LNCaP clone FGC (cell line): ENCODE results near the gene RHOG.
A peak's percentile ranks its signal among the peaks of the same experiment; 100 is the strongest.

Experiments
- DNase-seq: peaks from one replicate; pipeline ENCODE4 v3.0.0-alpha.2; 2011; ENCODE audit warnings: low read depth
- H3K4me3 ChIP-seq: 2 replicates; pipeline ENCODE4 v1.5.1; 2011; ENCODE audit warnings: mild to moderate bottlenecking, low read depth, low read length, control low read depth
- TF ChIP-seq, protein P1 (sequence below): IDR thresholded peaks from 2 replicates; pipeline ENCODE4 v1.5.1; 2012; ENCODE audit warnings: mild to moderate bottlenecking; ENCODE audit not compliant: control insufficient read depth, insufficient read depth; ENCODE audit errors: extremely low read depth

RHOG gene

DNA sequence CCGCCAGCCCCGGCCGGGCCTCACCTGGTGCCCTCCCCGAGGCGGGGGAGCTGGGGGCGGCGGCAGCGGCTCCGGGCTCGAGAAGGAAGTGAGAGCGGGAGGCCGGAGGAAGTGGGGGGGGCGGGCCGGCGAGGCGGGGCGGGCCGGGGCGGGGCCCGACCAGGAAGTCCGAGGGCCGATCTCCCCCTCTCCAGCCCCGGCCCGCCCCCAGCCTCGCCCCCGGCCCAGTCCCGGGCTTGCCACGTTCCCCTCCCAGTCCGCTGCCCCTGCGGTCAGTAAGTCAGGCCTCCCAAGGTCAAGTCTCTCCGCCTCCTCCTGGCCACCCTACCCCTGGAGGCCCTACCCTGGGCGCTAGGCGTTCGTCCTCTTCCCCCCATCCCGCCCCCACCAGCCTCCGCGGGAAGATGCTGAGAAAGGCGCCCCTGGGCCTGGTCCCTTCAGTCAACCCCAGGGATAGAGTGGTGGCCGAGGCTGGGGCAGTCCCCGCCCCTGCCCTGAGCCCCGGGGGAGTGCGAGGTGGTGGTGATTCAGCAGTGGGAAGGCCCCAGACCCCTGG lies at the start of gene RHOG:
Gene RHOG (minus strand): TSS at position 90 of the 556 bp plus-strand sequence. CDS start 12,821 bp downstream, outside the sequence.
- no peak for DNase-seq
- TF ChIP-seq, protein P1, sequence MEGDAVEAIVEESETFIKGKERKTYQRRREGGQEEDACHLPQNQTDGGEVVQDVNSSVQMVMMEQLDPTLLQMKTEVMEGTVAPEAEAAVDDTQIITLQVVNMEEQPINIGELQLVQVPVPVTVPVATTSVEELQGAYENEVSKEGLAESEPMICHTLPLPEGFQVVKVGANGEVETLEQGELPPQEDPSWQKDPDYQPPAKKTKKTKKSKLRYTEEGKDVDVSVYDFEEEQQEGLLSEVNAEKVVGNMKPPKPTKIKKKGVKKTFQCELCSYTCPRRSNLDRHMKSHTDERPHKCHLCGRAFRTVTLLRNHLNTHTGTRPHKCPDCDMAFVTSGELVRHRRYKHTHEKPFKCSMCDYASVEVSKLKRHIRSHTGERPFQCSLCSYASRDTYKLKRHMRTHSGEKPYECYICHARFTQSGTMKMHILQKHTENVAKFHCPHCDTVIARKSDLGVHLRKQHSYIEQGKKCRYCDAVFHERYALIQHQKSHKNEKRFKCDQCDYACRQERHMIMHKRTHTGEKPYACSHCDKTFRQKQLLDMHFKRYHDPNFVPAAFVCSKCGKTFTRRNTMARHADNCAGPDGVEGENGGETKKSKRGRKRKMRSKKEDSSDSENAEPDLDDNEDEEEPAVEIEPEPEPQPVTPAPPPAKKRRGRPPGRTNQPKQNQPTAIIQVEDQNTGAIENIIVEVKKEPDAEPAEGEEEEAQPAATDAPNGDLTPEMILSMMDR = no peak
- H3K4me3 ChIP-seq = peak within 1 kb of the TSS; percentile 79

DNA sequence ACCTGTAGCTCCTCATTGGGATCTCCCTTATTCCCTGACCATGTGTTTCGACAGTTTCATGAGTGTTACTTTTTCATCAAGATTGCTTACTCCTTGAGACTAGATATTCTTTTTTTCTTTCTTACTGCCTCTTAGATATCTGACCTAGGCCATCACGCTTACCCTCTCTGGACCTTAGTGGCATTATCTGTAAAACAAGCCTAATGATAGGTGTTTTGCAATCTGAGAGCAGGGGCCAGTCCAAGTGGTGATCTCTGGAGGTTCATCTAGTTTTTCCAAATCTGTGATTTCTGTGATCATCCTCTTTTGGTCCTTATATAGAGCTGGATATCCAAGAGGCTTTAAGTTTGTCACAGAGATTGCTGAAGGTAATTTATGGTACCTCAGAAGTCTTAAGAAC lies 49.3 kb upstream of the RHOG start:
- TF ChIP-seq, protein P1 = no peak
- H3K4me3 ChIP-seq = no peak overlapping the region
- no peak for DNase-seq

DNA sequence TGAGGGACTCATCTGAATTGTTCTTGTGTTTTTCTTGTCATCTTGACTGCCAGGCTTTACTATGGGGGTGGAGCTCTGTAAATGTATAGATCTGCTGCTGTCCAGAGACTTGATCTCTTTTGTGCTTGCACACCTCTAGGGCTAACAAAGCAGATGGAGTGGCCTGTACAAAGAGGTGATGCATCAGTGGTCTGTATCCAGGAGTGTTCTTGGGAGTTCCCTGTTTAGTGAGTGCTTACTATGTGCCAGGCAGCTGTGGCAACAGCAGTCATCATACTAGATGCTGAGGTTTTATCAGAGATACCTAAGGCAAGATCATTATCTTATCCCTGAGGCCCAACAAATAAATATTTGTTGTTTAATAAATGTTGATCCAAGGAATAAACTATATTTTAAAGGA lies 48.1 kb upstream of the RHOG start:
- DNase-seq = no peak
- TF ChIP-seq, protein P1 = no peak
- H3K4me3 ChIP-seq = no peak overlapping the region

DNA sequence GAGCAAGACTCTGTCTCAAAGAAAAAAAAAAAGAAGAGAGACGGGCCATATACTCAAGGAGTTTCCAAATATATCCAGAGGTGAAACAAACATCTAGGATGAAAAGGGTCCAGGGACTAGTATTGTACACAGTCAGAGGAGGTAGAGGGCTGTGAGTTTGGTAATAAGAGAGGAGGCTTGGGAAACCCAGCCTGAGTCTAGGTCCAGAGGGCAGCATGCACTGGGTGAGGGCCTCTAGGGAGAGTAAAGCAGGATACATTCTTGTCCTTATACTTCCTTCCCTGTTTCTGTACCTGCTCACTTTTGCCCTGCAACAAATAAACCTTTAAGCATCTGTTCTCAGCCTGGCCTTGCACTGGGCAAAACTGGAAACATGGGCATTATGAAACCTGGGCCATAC lies 46.2 kb upstream of the RHOG start:
- TF ChIP-seq, protein P1 = no peak
- H3K4me3 ChIP-seq = no peak overlapping the region
- no peak for DNase-seq

DNA sequence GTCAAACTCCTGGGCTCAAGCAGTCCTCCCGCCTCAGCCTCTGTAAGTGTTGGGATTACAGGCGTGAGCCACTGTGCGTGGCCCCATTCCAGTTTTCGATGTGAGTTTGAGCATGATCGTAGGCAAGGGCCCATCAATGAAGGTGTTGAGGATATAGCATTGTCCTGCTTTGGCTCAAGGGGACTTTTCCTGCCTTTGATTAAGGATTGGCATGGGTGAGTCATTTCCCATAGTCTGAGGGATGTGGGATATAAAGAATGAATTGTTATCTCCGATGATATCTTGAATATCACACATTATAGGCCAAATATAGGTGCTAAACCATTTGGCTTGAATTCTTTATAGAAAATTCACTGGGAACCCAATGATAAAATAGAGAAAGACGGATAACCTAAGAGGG lies 45.1 kb upstream of the RHOG start:
- TF ChIP-seq, protein P1 = no peak
- no peak for DNase-seq
- no peak overlapping the region for H3K4me3 ChIP-seq

DNA sequence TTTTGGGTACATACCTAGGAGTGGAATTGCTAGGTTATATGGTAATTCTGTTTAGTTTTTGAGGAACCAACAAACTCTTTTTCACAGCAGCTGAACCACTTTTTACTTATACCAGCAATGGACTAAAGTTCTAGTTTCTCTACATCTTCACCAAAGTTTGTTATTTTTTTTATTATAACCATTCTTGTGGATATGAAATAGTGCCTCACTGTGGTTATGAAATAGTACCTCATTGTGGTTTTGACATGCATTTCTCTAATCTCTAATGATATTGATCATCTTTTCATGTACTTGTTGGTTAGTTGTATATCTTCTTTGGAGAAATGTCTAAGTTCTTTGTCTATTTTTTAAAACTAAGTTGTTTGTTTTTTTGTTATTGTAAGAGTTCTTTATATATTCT lies 41.9 kb upstream of the RHOG start:
- TF ChIP-seq, protein P1 = no peak
- no peak for DNase-seq
- H3K4me3 ChIP-seq = no peak overlapping the region

DNA sequence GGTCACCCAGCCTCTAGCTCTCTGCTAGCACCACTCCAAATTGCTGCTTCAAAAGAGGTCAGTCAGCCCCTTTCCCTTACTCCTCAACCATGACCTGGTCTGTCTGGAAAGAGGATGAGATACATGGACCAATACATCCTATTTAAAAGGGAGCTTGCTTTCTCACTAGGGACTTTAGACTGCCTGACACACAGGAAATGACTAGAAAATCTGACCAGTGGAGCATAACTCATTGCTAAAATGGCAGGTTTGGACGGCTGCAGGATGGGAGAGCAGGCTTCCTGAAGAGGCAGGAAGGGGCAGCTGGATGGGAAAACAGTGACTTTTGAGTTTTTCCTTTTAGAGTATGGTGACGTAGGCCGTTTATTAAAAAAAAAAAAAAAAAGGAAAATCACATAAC lies 40.0 kb upstream of the RHOG start:
- no peak for DNase-seq

More for the DNA sequence above, 40.0 kb upstream of the RHOG start:
- TF ChIP-seq, protein P1 = no peak
- no peak overlapping the region for H3K4me3 ChIP-seq
